Parathyroid adenoma (tissue), 2 donors: Measurements from ENCODE around the gene KRTDAP.

Source experiments
- H2AFZ ChIP-seq: fragments of 300-600 bp; sonication (generic); one replicate; pipeline ENCODE4 v1.7.0; 2017; ENCODE audit warnings: antibody characterized with exemption, mild to moderate bottlenecking
- H3K27ac ChIP-seq: fragments of 300-600 bp; sonication (generic); one replicate; pipeline ENCODE4 v1.7.0; 2017
- H3K27me3 ChIP-seq: fragments of 300-600 bp; sonication (generic); one replicate; pipeline ENCODE4 v1.7.0; 2017; ENCODE audit warnings: low read length; ENCODE audit not compliant: control insufficient read depth, insufficient read depth
- H3K36me3 ChIP-seq: fragments of 300-600 bp; sonication (generic); one replicate; pipeline ENCODE4 v1.7.0; 2017; ENCODE audit warnings: low read length; ENCODE audit not compliant: control insufficient read depth, insufficient read depth
- H3K4me1 ChIP-seq: fragments of 300-600 bp; sonication (generic); one replicate; pipeline ENCODE4 v1.7.0; 2017; ENCODE audit warnings: control low read depth
- H3K4me2 ChIP-seq: fragments of 300-600 bp; sonication (generic); one replicate; pipeline ENCODE4 v1.7.0; 2017; ENCODE audit warnings: low read length
- H3K4me3 ChIP-seq: fragments of 300-600 bp; sonication (generic); one replicate; pipeline ENCODE4 v1.7.0; 2017; ENCODE audit warnings: low read depth, low read length
- H3K79me2 ChIP-seq: fragments of 300-600 bp; sonication (generic); one replicate; pipeline ENCODE4 v1.7.0; 2017; ENCODE audit warnings: control low read depth
- H3K9ac ChIP-seq: fragments of 300-600 bp; sonication (generic); one replicate; pipeline ENCODE4 v1.7.0; 2017; ENCODE audit warnings: mild to moderate bottlenecking
- H3K9me3 ChIP-seq: fragments of 300-600 bp; sonication (generic); one replicate; pipeline ENCODE4 v1.7.0; 2017; ENCODE audit warnings: low read length; ENCODE audit not compliant: control insufficient read depth
- TF ChIP-seq, protein P1 (sequence below): fragments of 300-600 bp; sonication (generic); IDR thresholded peaks from one replicate; pipeline ENCODE4 v1.7.0; 2017; ENCODE audit warnings: antibody characterized with exemption, mild to moderate bottlenecking
- donor health status: primary hyperparathyroidism.

KRTDAP gene

DNA sequence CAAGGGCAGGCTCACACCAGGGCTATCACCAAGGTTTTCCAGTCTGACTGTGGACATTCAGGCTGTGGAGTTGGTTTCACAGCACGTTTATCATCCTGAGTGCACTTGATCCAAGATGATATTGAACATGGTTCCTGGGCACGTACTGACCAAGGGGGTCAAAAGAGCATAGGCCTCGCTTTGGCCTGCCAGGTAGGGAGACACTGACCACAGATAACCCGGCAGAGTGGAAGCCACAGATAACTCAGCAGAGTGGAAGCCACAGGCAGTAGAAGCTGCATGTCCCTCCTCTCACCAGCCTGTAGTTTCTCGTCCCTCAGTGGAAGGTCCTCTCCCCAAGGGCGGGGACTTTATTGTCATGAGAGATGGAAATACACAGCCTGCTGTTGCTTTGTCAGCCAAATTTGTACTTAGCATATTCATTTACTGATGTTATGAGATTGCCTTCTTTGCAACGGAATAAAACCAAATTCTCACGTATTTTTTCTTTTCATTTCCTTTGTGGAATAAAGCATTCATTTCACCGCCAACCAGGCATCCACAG, 8.8 kb upstream of the KRTDAP start:
- Histone ChIP-seq H3K36me3 (no peaks in the 10 kb centered on the region), H3K4me1 (peaks cover 36% of the 10 kb centered on the region), H3K4me2 (no peak overlapping the region), H3K9ac (no peak overlapping the region), H2AFZ (no peak overlapping the region), H3K4me3 (no peak overlapping the region), H3K27me3 (no peaks in the 10 kb centered on the region), H3K79me2 (no peaks in the 10 kb centered on the region), H3K9me3 (no peaks in the 10 kb centered on the region), H3K27ac (no peak overlapping the region)
- TF ChIP-seq, protein P1, sequence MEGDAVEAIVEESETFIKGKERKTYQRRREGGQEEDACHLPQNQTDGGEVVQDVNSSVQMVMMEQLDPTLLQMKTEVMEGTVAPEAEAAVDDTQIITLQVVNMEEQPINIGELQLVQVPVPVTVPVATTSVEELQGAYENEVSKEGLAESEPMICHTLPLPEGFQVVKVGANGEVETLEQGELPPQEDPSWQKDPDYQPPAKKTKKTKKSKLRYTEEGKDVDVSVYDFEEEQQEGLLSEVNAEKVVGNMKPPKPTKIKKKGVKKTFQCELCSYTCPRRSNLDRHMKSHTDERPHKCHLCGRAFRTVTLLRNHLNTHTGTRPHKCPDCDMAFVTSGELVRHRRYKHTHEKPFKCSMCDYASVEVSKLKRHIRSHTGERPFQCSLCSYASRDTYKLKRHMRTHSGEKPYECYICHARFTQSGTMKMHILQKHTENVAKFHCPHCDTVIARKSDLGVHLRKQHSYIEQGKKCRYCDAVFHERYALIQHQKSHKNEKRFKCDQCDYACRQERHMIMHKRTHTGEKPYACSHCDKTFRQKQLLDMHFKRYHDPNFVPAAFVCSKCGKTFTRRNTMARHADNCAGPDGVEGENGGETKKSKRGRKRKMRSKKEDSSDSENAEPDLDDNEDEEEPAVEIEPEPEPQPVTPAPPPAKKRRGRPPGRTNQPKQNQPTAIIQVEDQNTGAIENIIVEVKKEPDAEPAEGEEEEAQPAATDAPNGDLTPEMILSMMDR: no peak

DNA sequence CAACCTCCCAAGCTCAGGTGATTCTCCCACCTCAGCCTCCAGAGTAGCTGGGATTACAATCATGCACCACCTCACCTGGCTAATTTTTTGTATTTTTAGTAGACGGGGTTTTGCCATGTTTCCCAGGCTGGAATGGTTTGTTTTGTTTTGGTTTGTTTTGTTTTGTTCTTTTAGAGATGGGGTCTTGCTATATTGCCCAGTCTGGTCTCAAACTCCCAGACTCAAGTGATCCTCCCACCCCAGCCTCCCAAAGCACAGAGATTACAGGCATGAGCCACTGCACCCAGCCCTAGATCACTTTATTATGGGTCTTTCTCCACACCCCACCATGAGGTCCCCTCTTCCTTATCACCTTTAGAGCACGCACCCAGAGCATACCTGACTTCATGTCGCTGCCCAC, 8.0 kb upstream of the KRTDAP start:
- Histone ChIP-seq H3K27ac (no peak overlapping the region), H3K4me1 (peaks cover 36% of the 10 kb centered on the region), H3K4me2 (no peak overlapping the region), H3K36me3 (no peaks in the 10 kb centered on the region), H3K27me3 (no peaks in the 10 kb centered on the region), H2AFZ (no peak overlapping the region), H3K9me3 (no peaks in the 10 kb centered on the region), H3K4me3 (no peak overlapping the region), H3K79me2 (no peaks in the 10 kb centered on the region), H3K9ac (no peak overlapping the region)
- TF ChIP-seq, protein P1: no peak

DNA sequence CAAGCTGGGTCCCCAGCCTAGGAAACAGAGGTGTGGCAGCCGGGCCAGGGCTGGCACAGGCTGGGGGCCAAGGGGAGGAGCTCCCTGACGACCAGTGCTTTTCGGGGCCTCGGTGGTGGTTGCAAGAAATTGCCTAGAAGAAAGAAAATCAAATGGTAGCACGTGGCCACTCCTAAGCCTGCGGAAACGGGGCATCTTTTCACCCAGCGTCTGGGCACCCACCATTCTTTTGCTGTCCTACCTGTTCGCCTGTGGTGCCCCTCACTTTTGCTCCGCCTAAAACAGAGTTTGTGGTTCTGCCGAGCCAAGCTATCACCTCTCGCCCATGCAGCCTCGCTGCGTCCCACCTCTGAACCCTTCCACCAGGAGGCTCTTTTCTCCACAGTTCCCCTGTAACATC, 7.1 kb upstream of the KRTDAP start:
- Histone ChIP-seq H3K27ac (no peak overlapping the region), H3K9me3 (no peaks in the 10 kb centered on the region), H2AFZ (no peak overlapping the region), H3K4me2 (no peak overlapping the region), H3K27me3 (no peaks in the 10 kb centered on the region), H3K9ac (no peak overlapping the region), H3K36me3 (no peaks in the 10 kb centered on the region), H3K4me3 (no peak overlapping the region), H3K79me2 (no peaks in the 10 kb centered on the region), H3K4me1 (peaks cover 36% of the 10 kb centered on the region)
- TF ChIP-seq, protein P1: no peak

DNA sequence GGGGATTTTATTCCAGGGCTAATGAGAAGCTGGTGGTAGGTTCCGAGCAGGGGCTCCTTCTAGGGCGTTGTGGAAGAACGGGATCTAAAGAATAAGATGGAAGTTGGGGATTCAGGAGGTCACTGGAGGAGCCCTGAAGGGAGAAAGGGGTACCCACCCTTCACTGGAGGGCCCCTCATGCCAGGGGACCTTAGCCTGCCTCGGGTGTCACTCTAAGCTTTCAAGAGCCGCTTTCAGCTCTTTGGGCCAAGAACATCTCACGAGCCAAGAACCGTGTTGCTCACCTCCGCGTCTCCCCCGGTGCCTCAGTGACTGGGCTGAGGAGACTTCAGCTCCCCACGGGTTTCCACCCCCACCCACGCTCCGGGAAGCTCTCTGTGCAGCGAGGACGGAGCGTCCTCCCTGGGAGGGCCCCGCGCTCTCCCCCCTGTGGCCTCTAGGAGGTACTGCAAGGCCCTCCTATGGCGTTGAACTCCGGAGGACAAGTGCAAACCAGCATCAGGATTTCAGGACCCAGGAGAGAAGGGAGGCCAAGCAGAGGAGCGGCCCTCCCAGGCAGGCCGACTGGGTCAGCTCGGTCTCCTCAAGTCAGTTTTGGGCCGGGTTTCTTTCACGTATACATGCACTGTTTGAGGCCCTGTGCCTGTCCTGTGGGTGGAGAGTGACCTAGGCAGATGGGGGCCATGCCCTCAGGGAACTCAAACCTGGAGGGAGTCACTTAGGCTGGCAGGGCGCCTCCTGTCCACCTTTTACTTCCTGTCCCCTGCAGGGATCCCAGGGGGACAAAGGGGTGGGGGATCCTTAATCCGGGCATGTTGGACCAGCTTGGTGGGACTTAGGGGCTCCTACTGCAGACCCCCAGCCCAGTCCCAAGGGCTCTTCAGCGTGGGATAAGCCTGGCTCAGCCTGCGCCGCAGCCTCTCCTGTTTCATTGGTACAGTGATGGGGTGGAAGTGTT, 5.1 kb upstream of the KRTDAP start:
- Histone ChIP-seq H3K9ac (no peak overlapping the region), H3K4me2 (no peak overlapping the region), H3K36me3 (no peaks in the 10 kb centered on the region), H3K79me2 (no peaks in the 10 kb centered on the region), H3K27me3 (no peaks in the 10 kb centered on the region), H2AFZ (peak overlapping the region; percentile 72), H3K4me3 (no peak overlapping the region), H3K27ac (no peak overlapping the region), H3K4me1 (peaks cover 19% of the 10 kb centered on the region), H3K9me3 (no peaks in the 10 kb centered on the region)
- TF ChIP-seq, protein P1: peak; percentile 98
